GM23338 (cell line): ENCODE data around the gene SDC3. TPM values are rescaled to one million over a fixed set of nuclear protein-coding genes. Genes with fewer than 3 reads are reported as not detected.
A peak's percentile ranks its signal among the peaks of the same experiment; 100 is the strongest.

Source experiments
- ATAC-seq: fragments of 200-7000 bp; cut with Tn5 transposase; 3 replicates; pipeline ENCODE4 v1.9.1; 2020
- DNase-seq: peaks from one replicate; pipeline ENCODE4 v3.0.0-alpha.2; 2015; ENCODE audit warnings: low spot score
- H2AFZ ChIP-seq: fragments of 200-600 bp; sonication (generic); 2 replicates; pipeline ENCODE4 v1.8.0; 2016; ENCODE audit warnings: antibody characterized with exemption, mild to moderate bottlenecking, moderate library complexity
- H3F3A ChIP-seq: fragments of 200-600 bp; sonication (generic); replicated peaks from 2 replicates; pipeline ENCODE4 v1.8.0; 2017; ENCODE audit warnings: antibody characterized with exemption, mixed run types, low read depth
- H3K27ac ChIP-seq: fragments of 200-600 bp; sonication (generic); 2 replicates; pipeline ENCODE4 v1.6.1; 2016; ENCODE audit warnings: low read depth
- H3K27me3 ChIP-seq: fragments of 200-600 bp; sonication (generic); 2 replicates; pipeline ENCODE4 v1.8.0; 2016; ENCODE audit warnings: mild to moderate bottlenecking, mixed run types, moderate library complexity; ENCODE audit not compliant: insufficient read depth
- H3K36me3 ChIP-seq: fragments of 200-600 bp; sonication (generic); 2 replicates; pipeline ENCODE4 v1.8.0; 2016; ENCODE audit warnings: mild to moderate bottlenecking; ENCODE audit not compliant: insufficient read depth
- H3K4me1 ChIP-seq: fragments of 200-600 bp; sonication (generic); 2 replicates; pipeline ENCODE4 v1.8.0; 2016; ENCODE audit warnings: mild to moderate bottlenecking, moderate library complexity; ENCODE audit not compliant: insufficient read depth
- H3K4me2 ChIP-seq: fragments of 200-600 bp; sonication (generic); 2 replicates; pipeline ENCODE4 v1.7.1; 2017; ENCODE audit warnings: mixed run types
- H3K4me3 ChIP-seq: fragments of 200-600 bp; sonication (generic); 2 replicates; pipeline ENCODE4 v1.6.1; 2016; ENCODE audit warnings: mixed run types
- H3K79me2 ChIP-seq: fragments of 200-600 bp; sonication (generic); replicated peaks from 2 replicates; pipeline ENCODE4 v1.8.0; 2017; ENCODE audit warnings: mild to moderate bottlenecking; ENCODE audit not compliant: insufficient read depth
- H3K9me2 ChIP-seq: fragments of 200-600 bp; sonication (generic); 2 replicates; pipeline ENCODE4 v1.8.0; 2017; ENCODE audit not compliant: insufficient read depth
- H4K20me1 ChIP-seq: fragments of 200-600 bp; sonication (generic); replicated peaks from 2 replicates; pipeline ENCODE4 v1.8.0; 2017; ENCODE audit warnings: mild to moderate bottlenecking; ENCODE audit not compliant: insufficient read depth
- H3K27ac Mint-ChIP-seq: 2 replicates; pipeline ENCODE4 v1.8.0; 2020; ENCODE audit warnings: inconsistent platforms, mild to moderate bottlenecking, moderate library complexity, mixed read lengths
- H3K27me3 Mint-ChIP-seq: 3 replicates; pipeline ENCODE4 v1.8.0; 2022; ENCODE audit warnings: low read depth, mild to moderate bottlenecking, moderate library complexity, mixed read lengths, inconsistent platforms; ENCODE audit not compliant: insufficient read depth, poor library complexity
- H3K36me3 Mint-ChIP-seq: 3 replicates; pipeline ENCODE4 v1.8.0; 2021; ENCODE audit warnings: low read depth, mild to moderate bottlenecking, inconsistent platforms, moderate library complexity, mixed read lengths
- H3K4me1 Mint-ChIP-seq: 3 replicates; pipeline ENCODE4 v1.8.0; 2020; ENCODE audit warnings: mild to moderate bottlenecking, inconsistent platforms, mixed read lengths
- H3K4me3 Mint-ChIP-seq: 3 replicates; pipeline ENCODE4 v1.8.0; 2021; ENCODE audit warnings: moderate library complexity, mild to moderate bottlenecking, inconsistent platforms, mixed read lengths
- H3K9me3 Mint-ChIP-seq: 3 replicates; pipeline ENCODE4 v1.8.0; 2020; ENCODE audit warnings: moderate library complexity, mild to moderate bottlenecking, inconsistent platforms, mixed read lengths
- CREB1 ChIP-seq: fragments of 250-450 bp; sonication (Bioruptor Pico); IDR thresholded peaks from 2 replicates; pipeline ENCODE4 v1.5.0; 2020; ENCODE audit warnings: low read depth, mild to moderate bottlenecking, moderate library complexity
- CTCF ChIP-seq, 2 experiments: fragments of 200-600 bp in 1 of 2; sonication (generic) in 1 of 2; conservative IDR thresholded peaks; 2 replicates each; pipeline versions ENCODE4 v1.5.1 to v1.6.1; 2016 to 2017; ENCODE audit warnings: antibody characterized with exemption in 2 of 2, low read depth in 2 of 2, mild to moderate bottlenecking in 2 of 2, moderate library complexity in 1 of 2
- ETS1 ChIP-seq: IDR thresholded peaks from 2 replicates; pipeline ENCODE4 v1.6.1; 2016; ENCODE audit warnings: antibody characterized with exemption
- EZH2 ChIP-seq: fragments of 200-600 bp; sonication (generic); IDR thresholded peaks from one replicate; pipeline ENCODE4 v1.8.0; 2017; ENCODE audit warnings: antibody characterized with exemption, mild to moderate bottlenecking, low read depth; ENCODE audit not compliant: unreplicated experiment
- EZH2phosphoT487 ChIP-seq: fragments of 200-600 bp; sonication (generic); IDR thresholded peaks from one replicate; pipeline ENCODE4 v1.8.1; 2018; ENCODE audit warnings: antibody characterized with exemption; ENCODE audit not compliant: unreplicated experiment
- JUNB ChIP-seq: IDR thresholded peaks from one replicate; pipeline ENCODE4 v1.6.1; 2016; ENCODE audit warnings: antibody characterized with exemption; ENCODE audit not compliant: unreplicated experiment
- NANOG ChIP-seq: IDR thresholded peaks from 2 replicates; pipeline ENCODE4 v1.6.1; 2016; ENCODE audit warnings: antibody characterized with exemption, borderline replicate concordance
- POLR2AphosphoS5 ChIP-seq: IDR thresholded peaks from 2 replicates; pipeline ENCODE4 v1.6.1; 2016; ENCODE audit warnings: antibody characterized with exemption, low read depth
- REST ChIP-seq: IDR thresholded peaks from one replicate; pipeline ENCODE4 v1.6.1; 2018; ENCODE audit warnings: antibody characterized with exemption; ENCODE audit not compliant: unreplicated experiment
- STAT1 ChIP-seq: IDR thresholded peaks from one replicate; pipeline ENCODE4 v1.6.1; 2016; ENCODE audit warnings: antibody characterized with exemption; ENCODE audit not compliant: unreplicated experiment
- ZNF114 ChIP-seq: fragments of 250-450 bp; sonication (Bioruptor Pico); IDR thresholded peaks from 2 replicates; pipeline ENCODE4 v1.5.0; 2020; ENCODE audit warnings: mild to moderate bottlenecking, moderate library complexity
- ZNF331 ChIP-seq: fragments of 250-450 bp; sonication (Bioruptor Pico); IDR thresholded peaks from 2 replicates; pipeline ENCODE4 v1.5.0; 2020; ENCODE audit warnings: low read depth, mild to moderate bottlenecking, moderate library complexity
- ZNF462 ChIP-seq: fragments of 250-450 bp; sonication (Bioruptor Pico); IDR thresholded peaks from 2 replicates; pipeline ENCODE4 v1.5.0; 2020; ENCODE audit warnings: mild to moderate bottlenecking, moderate library complexity
- polyA plus RNA-seq: library from polyadenylated mRNA; unstranded; fragments of >200 nt; fragmentation: Nextera tagmentation; extraction: Ambion mirVana; gene quantifications from 2 replicates; pipeline ENCODE4 v1.2.1, GENCODE V29; 2016
- total RNA-seq: library from RNA; depleted of rRNA; stranded (reverse); fragments of >200 nt; shearing (Covaris generic); gene quantifications from 2 replicates; pipeline ENCODE4 v1.2.3, GENCODE V29; 2014

The SDC3 gene
- total and polyA plus RNA-seq, 2 experiments from 2014 or later = 5.2 to 29.7 TPM

GRCh38 chr1:30848130-30848529 is 60.4 kb downstream of the SDC3 start:
- H4K20me1 ChIP-seq = no peaks in the 10 kb centered on the region
- no peaks in the 10 kb centered on the region for H3K79me2 ChIP-seq
- Mint-ChIP-seq H3K4me1 (peaks cover 47% of the 10 kb centered on the region), H3K4me3 (no peak overlapping the region), H3K27me3 (peaks cover 9% of the 10 kb centered on the region), H3K36me3 (no peaks in the 10 kb centered on the region), H3K9me3 (no peaks in the 10 kb centered on the region), H3K27ac (no peak overlapping the region)
- ATAC-seq (no peak), DNase-seq (no peak)
- 0 out of 2 replicates have a peak overlapping the region, but pooled peaks have one; percentile 100 for H2AFZ ChIP-seq
- no peaks in the 10 kb centered on the region for H3F3A ChIP-seq
- H3K4me3 ChIP-seq = no peak overlapping the region
- no peaks in the 10 kb centered on the region for H3K27me3 ChIP-seq
- no peak for TF ChIP-seq EZH2phosphoT487
- no peak for TF ChIP-seq NANOG
- TF ChIP-seq REST = no peak
- no peak for TF ChIP-seq ZNF114
- TF ChIP-seq CREB1 = no peak
- no peak for TF ChIP-seq EZH2
- TF ChIP-seq ZNF462 (CRISPR knock-in tag) = no peak
- no peak for TF ChIP-seq ETS1
- TF ChIP-seq POLR2AphosphoS5 = no peak
- TF ChIP-seq ZNF331 (CRISPR knock-in tag) = no peak
- no peak for TF ChIP-seq CTCF (conservative IDR thresholded peaks at IDR 0.05; ENCODE audit: low read depth in 2 of 2)
- no peak for TF ChIP-seq STAT1
- no peak for TF ChIP-seq JUNB
- no peaks in the 10 kb centered on the region for H3K36me3 ChIP-seq
- peaks cover 35% of the 10 kb centered on the region for H3K4me1 ChIP-seq
- H3K9me2 ChIP-seq = no peaks in the 10 kb centered on the region; the same call in 1 of the 2 replicates
- H3K4me2 ChIP-seq = no peak overlapping the region
- no peak overlapping the region for H3K27ac ChIP-seq
